Gastrocnemius medialis (tissue), 4 donors: ENCODE measurements around the gene ZCCHC3. TPM values are rescaled to one million over a fixed set of nuclear protein-coding genes. Genes with fewer than 3 reads are reported as not detected.

ENCODE experiments used
- ATAC-seq, 2 donors: fragments of 150-250 bp; one replicate each; pipeline ENCODE4 v1.9.1; 2016
- DNase-seq, 2 donors: peaks; one replicate each; pipeline ENCODE4 v3.0.0-alpha.2; 2019
- H3K27ac ChIP-seq, 4 donors: fragments of 200-600 bp; sonication (generic); 1 replicate in 1 of 4; 2 replicates in 3 of 4; pipeline ENCODE4 v1.5.1; 2016 to 2018; ENCODE audit warnings: mild to moderate bottlenecking in 2 of 4, moderate library complexity in 1 of 4
- H3K27me3 ChIP-seq, 3 donors: fragments of 200-600 bp; sonication (generic) in 2 of 3; 1 replicate in 1 of 3; 2 replicates in 2 of 3; pipeline versions ENCODE4 v1.5.1 to v1.6.0; 2016 to 2019; ENCODE audit warnings: mild to moderate bottlenecking in 1 of 3, moderate library complexity in 1 of 3
- H3K36me3 ChIP-seq, 2 donors: fragments of 200-600 bp; sonication (generic) in 1 of 2; one replicate each; pipeline ENCODE4 v1.5.1; 2017 to 2018
- H3K4me1 ChIP-seq, 2 donors: fragments of 200-600 bp; sonication (generic) in 1 of 2; one replicate each; pipeline ENCODE4 v1.5.1; 2016 to 2017; ENCODE audit warnings: mild to moderate bottlenecking in 2 of 2
- H3K4me3 ChIP-seq, 4 donors: fragments of 200-600 bp; sonication (generic) in 3 of 4; 1 replicate in 1 of 4; 2 replicates in 3 of 4; pipeline ENCODE4 v1.5.1; 2016 to 2019; ENCODE audit warnings: mild to moderate bottlenecking in 2 of 4
- H3K9me3 ChIP-seq, 3 donors: fragments of 200-600 bp; sonication (generic) in 2 of 3; 1 replicate in 1 of 3; 2 replicates in 2 of 3; pipeline ENCODE4 v1.5.1; 2016 to 2019
- CTCF ChIP-seq, 5 experiments: fragments of 450-650 bp in 3 of 5; fragments of 200-600 bp in 2 of 5; sonication (generic) in 2 of 5; IDR thresholded peaks in 4 of 5; conservative IDR thresholded peaks in 1 of 5; 1 replicate in 4 of 5; 2 replicates in 1 of 5; pipeline ENCODE4 v1.5.1; 2016 to 2019; ENCODE audit warnings: antibody characterized with exemption in 5 of 5, mild to moderate bottlenecking in 3 of 5, moderate library complexity in 3 of 5
- POLR2A ChIP-seq, 2 donors: fragments of 450-650 bp; IDR thresholded peaks; one replicate each; pipeline ENCODE4 v1.6.1; 2017; ENCODE audit warnings: antibody characterized with exemption in 2 of 2, mild to moderate bottlenecking in 2 of 2, moderate library complexity in 2 of 2
- in situ Hi-C, 4 donors: fragments of 200-750 bp; cut with MboI; loops; one replicate each; pipeline versions ENCODE4 v1.15.0 to v1.8.0; 2017; ENCODE audit warnings: low sequenced_read_pairs in 4 of 4
- intact Hi-C: fragments of 100-400 bp; cut with DNase I; formaldehyde crosslinking; loops from one replicate; pipeline ENCODE4 v1.15.1; 2023; ENCODE audit warnings: low total_unique reads
- total RNA-seq, 4 donors: library from RNA; depleted of rRNA; stranded (reverse); fragments of >200 nt; gene quantifications; one replicate each; pipeline versions ENCODE4 v1.1.0 to v1.2.3, GENCODE V29; 2016

Gene ZCCHC3
- total RNA-seq, 4 donors from 2014 or later, result 6.7 to 9.4 (median 7.9) TPM

- no peak for ATAC-seq
- H3K9me3 ChIP-seq, result no peaks in the 10 kb centered on the region
- in situ Hi-C loops, result no loop called here
- H3K27ac ChIP-seq, result peak overlapping the region; percentile 5 to 66 (median 51)
- TF ChIP-seq CTCF (IDR thresholded peaks at IDR 0.05 in 4 of 5, conservative IDR thresholded peaks at IDR 0.05 in 1 of 5) (no peak), POLR2A (IDR thresholded peaks at IDR 0.05) (no peak)
- peaks cover 5 to 10% of the 10 kb centered on the region in 2 donors for H3K4me1 ChIP-seq
- no peaks in the 10 kb centered on the region for H3K36me3 ChIP-seq
- peak overlapping the region in 2 of 4 donors; percentile 53 to 54 for H3K4me3 ChIP-seq
- no peaks in the 10 kb centered on the region for H3K27me3 ChIP-seq
- no peak for DNase-seq
- intact Hi-C loops, result no loop called here
Measured at GRCh38 chr20:309306-309840, 12.0 kb downstream of the ZCCHC3 start.

- no peaks in the 10 kb centered on the region for H3K9me3 ChIP-seq
- peak overlapping the region; percentile 5 to 66 (median 51) for H3K27ac ChIP-seq
- in situ Hi-C loops, result no loop called here
- intact Hi-C loops, result loop anchor here (1.0 kb wide), 1 partner anchor 13 kb away; the partner anchor contains the start of gene ZCCHC3
- DNase-seq (peak; percentile 92), ATAC-seq (peak; percentile 98 to 99)
- no peak for TF ChIP-seq POLR2A (IDR thresholded peaks at IDR 0.05)
- TF ChIP-seq CTCF (IDR thresholded peaks at IDR 0.05 in 4 of 5, conservative IDR thresholded peaks at IDR 0.05 in 1 of 5), result no peak
- H3K27me3 ChIP-seq, result no peaks in the 10 kb centered on the region
- peaks cover 5 to 10% of the 10 kb centered on the region in 2 donors for H3K4me1 ChIP-seq
- no peaks in the 10 kb centered on the region for H3K36me3 ChIP-seq
- H3K4me3 ChIP-seq, result peak overlapping the region; percentile 47 to 54 (median 51)
Measured at GRCh38 chr20:309841-310644, 12.7 kb downstream of the ZCCHC3 start.

- Histone ChIP-seq H3K27me3 (no peaks in the 10 kb centered on the region), H3K36me3 (no peaks in the 10 kb centered on the region), H3K27ac (peak overlapping the region in 2 of 4 donors; percentile 2 to 7), H3K4me3 (peak overlapping the region; percentile 47 to 54 (median 51)), H3K4me1 (peaks cover 5 to 10% of the 10 kb centered on the region in 2 donors), H3K9me3 (no peaks in the 10 kb centered on the region)
- DNase-seq, result no peak
- no peak for TF ChIP-seq CTCF (IDR thresholded peaks at IDR 0.05 in 4 of 5, conservative IDR thresholded peaks at IDR 0.05 in 1 of 5)
- no peak for TF ChIP-seq POLR2A (IDR thresholded peaks at IDR 0.05)
- in situ Hi-C loops, result no loop called here
- ATAC-seq, result no peak
- intact Hi-C loops, result loop anchor here (1.0 kb wide), 1 partner anchor 13 kb away; the partner anchor contains the start of gene ZCCHC3
Measured at GRCh38 chr20:310645-311044, 13.3 kb downstream of the ZCCHC3 start.

GRCh38 chr20:311609-312008, 14.2 kb downstream of the ZCCHC3 start:
- TF ChIP-seq POLR2A (IDR thresholded peaks at IDR 0.05), result no peak
- TF ChIP-seq CTCF (IDR thresholded peaks at IDR 0.05 in 4 of 5, conservative IDR thresholded peaks at IDR 0.05 in 1 of 5), result no peak
- intact Hi-C loops, result no loop called here
- Histone ChIP-seq H3K27ac (no peak overlapping the region), H3K9me3 (no peaks in the 10 kb centered on the region), H3K4me3 (no peak overlapping the region), H3K36me3 (no peaks in the 10 kb centered on the region), H3K4me1 (peaks cover 5 to 10% of the 10 kb centered on the region in 2 donors), H3K27me3 (no peaks in the 10 kb centered on the region)
- no peak for DNase-seq
- in situ Hi-C loops, result no loop called here
- no peak for ATAC-seq
